WTC11 (cell line): ENCODE data around the gene CMTR1. TPM values are rescaled to one million over a fixed set of nuclear protein-coding genes. Genes with fewer than 3 reads are reported as not detected.

Experiments
- ATAC-seq: fragments of 200-7000 bp; cut with Tn5 transposase; 2 replicates; pipeline ENCODE4 v1.10.0; 2021; ENCODE audit warnings: mild to moderate bottlenecking, moderate library complexity
- CTCF ChIA-PET: fragments of 300-600 bp; sonication (Branson Sonifier 250); formaldehyde crosslinking; loops from one replicate; lab custom pipeline; 2021; ENCODE audit warnings: antibody characterized with exemption; lab: Charles Lee
- POLR2A ChIA-PET: fragments of 350-600 bp; sonication (Branson Sonifier 250); formaldehyde crosslinking; loops from one replicate; lab custom pipeline; 2021; ENCODE audit warnings: antibody characterized with exemption; lab: Charles Lee
- DNase-seq: peaks from one replicate; pipeline ENCODE4 v3.0.0; 2021; ENCODE audit warnings: low spot score
- H3K27ac Mint-ChIP-seq: 2 replicates; pipeline ENCODE4 v1.8.0; 2021; ENCODE audit warnings: mixed read lengths
- H3K27me3 Mint-ChIP-seq: 2 replicates; pipeline ENCODE4 v1.8.0; 2021; ENCODE audit warnings: low read depth, mild to moderate bottlenecking, moderate library complexity, mixed read lengths
- H3K36me3 Mint-ChIP-seq: 2 replicates; pipeline ENCODE4 v1.8.0; 2021; ENCODE audit warnings: mixed read lengths
- H3K4me1 Mint-ChIP-seq: 2 replicates; pipeline ENCODE4 v1.8.0; 2022; ENCODE audit warnings: mixed read lengths
- H3K4me3 Mint-ChIP-seq: 2 replicates; pipeline ENCODE4 v1.8.0; 2021; ENCODE audit warnings: mild to moderate bottlenecking, moderate library complexity, mixed read lengths
- H3K9me3 Mint-ChIP-seq: 2 replicates; pipeline ENCODE4 v1.8.0; 2021; ENCODE audit warnings: mixed read lengths
- EMX1 ChIP-seq: fragments of 250-450 bp; sonication (Bioruptor Pico); IDR thresholded peaks from 2 replicates; pipeline ENCODE4 v1.8.0; 2021; ENCODE audit warnings: mild to moderate bottlenecking
- FOXJ3 ChIP-seq: sonication (generic); formaldehyde crosslinking; IDR thresholded peaks from 2 replicates; pipeline ENCODE4 v1.9.0; 2021; ENCODE audit warnings: missing genetic modification reagents, mild to moderate bottlenecking, borderline replicate concordance
- FOXK1 ChIP-seq: sonication (generic); formaldehyde crosslinking; IDR thresholded peaks from 2 replicates; pipeline ENCODE4 v1.8.0; 2022; ENCODE audit warnings: mild to moderate bottlenecking, moderate library complexity, missing genetic modification reagents
- NFATC4 ChIP-seq: fragments of 250-450 bp; sonication (Bioruptor Pico); IDR thresholded peaks from 2 replicates; pipeline ENCODE4 v1.9.0; 2021; ENCODE audit warnings: mild to moderate bottlenecking
- NFE2L1 ChIP-seq: sonication (generic); formaldehyde crosslinking; IDR thresholded peaks from 2 replicates; pipeline ENCODE4 v1.8.1; 2023; ENCODE audit warnings: missing genetic modification reagents
- SMAD3 ChIP-seq: sonication (generic); formaldehyde crosslinking; IDR thresholded peaks from 2 replicates; pipeline ENCODE4 v1.8.0; 2022; ENCODE audit warnings: missing genetic modification reagents, mild to moderate bottlenecking, borderline replicate concordance
- SMAD4 ChIP-seq: sonication (generic); formaldehyde crosslinking; IDR thresholded peaks from 2 replicates; pipeline ENCODE4 v1.8.0; 2022; ENCODE audit warnings: mild to moderate bottlenecking, missing genetic modification reagents
- SP1 ChIP-seq: sonication (generic); formaldehyde crosslinking; conservative IDR thresholded peaks from 2 replicates; pipeline ENCODE4 v1.8.1; 2022; ENCODE audit warnings: missing genetic modification reagents
- ZNF121 ChIP-seq: sonication (generic); formaldehyde crosslinking; IDR thresholded peaks from 2 replicates; pipeline ENCODE4 v1.8.0; 2023; ENCODE audit warnings: missing genetic modification reagents
- ZNF138 ChIP-seq: sonication (generic); formaldehyde crosslinking; conservative IDR thresholded peaks from 2 replicates; pipeline ENCODE4 v1.8.1; 2022; ENCODE audit warnings: mild to moderate bottlenecking, moderate library complexity, missing genetic modification reagents
- ZNF281 ChIP-seq: sonication (generic); formaldehyde crosslinking; IDR thresholded peaks from 2 replicates; pipeline ENCODE4 v1.8.0; 2023; ENCODE audit warnings: mild to moderate bottlenecking, missing genetic modification reagents
- ZNF317 ChIP-seq: sonication (generic); formaldehyde crosslinking; IDR thresholded peaks from 2 replicates; pipeline ENCODE4 v1.8.1; 2023; ENCODE audit warnings: low read depth, mild to moderate bottlenecking, moderate library complexity, missing genetic modification reagents, borderline replicate concordance
- ZNF532 ChIP-seq: fragments of 250-450 bp; sonication (Bioruptor Pico); IDR thresholded peaks from 2 replicates; pipeline ENCODE4 v1.9.0; 2021; ENCODE audit warnings: mild to moderate bottlenecking, borderline replicate concordance
- ZSCAN18 ChIP-seq: fragments of 250-450 bp; sonication (Bioruptor Pico); IDR thresholded peaks from 2 replicates; pipeline ENCODE4 v2.1.2; 2022; ENCODE audit warnings: mild to moderate bottlenecking, moderate library complexity
- total RNA-seq: library from RNA; stranded (reverse); gene quantifications from 3 replicates; pipeline ENCODE4 v1.2.3, GENCODE V29; 2021
- TF ChIP-seq, protein P1 (sequence below): sonication (generic); formaldehyde crosslinking; IDR thresholded peaks from 2 replicates; pipeline ENCODE4 v1.8.0; 2022; ENCODE audit warnings: mild to moderate bottlenecking, missing genetic modification reagents
- TF ChIP-seq, protein P2 (sequence below): sonication (generic); formaldehyde crosslinking; IDR thresholded peaks from 2 replicates; pipeline ENCODE4 v1.8.0; 2022; ENCODE audit warnings: mild to moderate bottlenecking, missing genetic modification reagents
- TF ChIP-seq, protein P3 (sequence below): sonication (generic); formaldehyde crosslinking; IDR thresholded peaks from 2 replicates; pipeline ENCODE4 v1.8.1; 2023; ENCODE audit warnings: mild to moderate bottlenecking, missing genetic modification reagents, moderate library complexity
- TF ChIP-seq, protein P4 (sequence below): sonication (generic); formaldehyde crosslinking; conservative IDR thresholded peaks from 2 replicates; pipeline ENCODE4 v1.8.1; 2023; ENCODE audit warnings: mild to moderate bottlenecking, low read depth, missing genetic modification reagents, moderate library complexity

Gene CMTR1
- total RNA-seq, 1 experiment from 2014 or later, result 38.6 TPM

- TF ChIP-seq SMAD3 (CRISPR knock-in tag), result no peak
Observed at GRCh38 chr6:37451441-37452193, 18.6 kb downstream of the CMTR1 start (continued).

GRCh38 chr6:37452522-37452921, 19.5 kb downstream of the CMTR1 start:
- Mint-ChIP-seq H3K4me1 (no peaks in the 10 kb centered on the region), H3K4me3 (no peak overlapping the region), H3K9me3 (no peaks in the 10 kb centered on the region), H3K27ac (no peak overlapping the region)
- ATAC-seq, result no peak
- TF ChIP-seq ZNF138 (CRISPR knock-in tag), result no peak
- no peak for TF ChIP-seq FOXK1
- no peak for TF ChIP-seq SMAD4
- TF ChIP-seq SP1 (CRISPR knock-in tag), result no peak
- no peak for TF ChIP-seq ZNF121 (CRISPR knock-in tag)
- TF ChIP-seq, all 79 proteins: peak for 0
- no peak for DNase-seq
- Mint-ChIP-seq H3K27me3 (no peaks in the 10 kb centered on the region), H3K36me3 (peaks cover 37% of the 10 kb centered on the region)
- ChIA-PET CTCF (no interaction called here), POLR2A (interaction anchor here (0.6 kb wide), 1 partner anchor 47 kb away, joined by 5 read pairs; no protein-coding TSS in a partner anchor)

DNA sequence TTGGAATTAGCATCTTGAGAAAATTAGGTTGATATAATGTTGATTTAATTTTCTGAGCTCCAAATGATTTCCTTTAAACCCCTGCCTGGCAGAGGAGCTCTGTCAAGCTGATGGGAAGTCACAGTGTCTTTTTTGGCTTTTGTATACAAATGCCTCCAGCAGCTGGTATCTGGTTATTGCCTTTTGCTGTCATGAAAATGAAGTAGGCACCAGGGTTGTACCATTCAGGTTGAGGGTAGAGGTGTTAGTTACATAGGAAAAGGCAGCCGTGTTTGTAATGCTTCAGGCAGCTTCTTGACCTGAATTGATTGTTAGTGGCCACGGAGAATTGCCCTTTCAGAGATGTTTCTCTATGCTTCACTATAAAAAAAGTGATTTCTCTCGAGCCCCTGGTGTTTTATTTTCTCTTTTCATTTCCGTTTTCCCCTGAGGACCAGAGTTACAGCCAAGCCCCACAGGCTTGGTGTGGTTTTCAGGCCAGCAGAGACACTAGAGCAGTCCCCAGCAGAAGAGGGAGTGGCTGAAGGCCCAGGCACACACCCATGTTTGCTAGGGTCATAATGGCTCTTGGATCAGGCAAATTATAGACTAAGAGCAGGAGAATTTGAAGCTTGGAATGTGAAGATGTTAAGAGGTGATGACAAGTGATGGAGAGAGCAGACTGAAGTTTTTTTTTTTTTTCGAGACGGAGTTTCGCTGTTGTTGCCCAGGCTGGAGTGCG, 21.6 kb downstream of the CMTR1 start:
- no peak for DNase-seq
- H3K27me3 Mint-ChIP-seq, result no peaks in the 10 kb centered on the region
- no peaks in the 10 kb centered on the region for H3K9me3 Mint-ChIP-seq
- CTCF ChIA-PET, result no interaction called here
- POLR2A ChIA-PET, result no interaction called here
- no peak overlapping the region for H3K27ac Mint-ChIP-seq
- no peak overlapping the region for H3K4me3 Mint-ChIP-seq
- no peaks in the 10 kb centered on the region for H3K4me1 Mint-ChIP-seq
- H3K36me3 Mint-ChIP-seq, result peaks cover 45% of the 10 kb centered on the region
- ATAC-seq, result no peak
- TF ChIP-seq SMAD3 (CRISPR knock-in tag) (no peak), ZNF317 (no peak), ZNF532 (CRISPR knock-in tag) (no peak), NFATC4 (CRISPR knock-in tag) (no peak), EMX1 (CRISPR knock-in tag) (no peak), ZNF281 (CRISPR knock-in tag) (no peak), NFE2L1 (no peak), ZSCAN18 (CRISPR knock-in tag) (no peak), FOXJ3 (CRISPR knock-in tag) (no peak), ZNF138 (CRISPR knock-in tag) (no peak)
- TF ChIP-seq, protein P1, sequence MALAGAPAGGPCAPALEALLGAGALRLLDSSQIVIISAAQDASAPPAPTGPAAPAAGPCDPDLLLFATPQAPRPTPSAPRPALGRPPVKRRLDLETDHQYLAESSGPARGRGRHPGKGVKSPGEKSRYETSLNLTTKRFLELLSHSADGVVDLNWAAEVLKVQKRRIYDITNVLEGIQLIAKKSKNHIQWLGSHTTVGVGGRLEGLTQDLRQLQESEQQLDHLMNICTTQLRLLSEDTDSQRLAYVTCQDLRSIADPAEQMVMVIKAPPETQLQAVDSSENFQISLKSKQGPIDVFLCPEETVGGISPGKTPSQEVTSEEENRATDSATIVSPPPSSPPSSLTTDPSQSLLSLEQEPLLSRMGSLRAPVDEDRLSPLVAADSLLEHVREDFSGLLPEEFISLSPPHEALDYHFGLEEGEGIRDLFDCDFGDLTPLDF (CRISPR knock-in tag), result no peak
- TF ChIP-seq, protein P2, sequence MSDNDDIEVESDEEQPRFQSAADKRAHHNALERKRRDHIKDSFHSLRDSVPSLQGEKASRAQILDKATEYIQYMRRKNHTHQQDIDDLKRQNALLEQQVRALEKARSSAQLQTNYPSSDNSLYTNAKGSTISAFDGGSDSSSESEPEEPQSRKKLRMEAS (CRISPR knock-in tag), result no peak
- TF ChIP-seq, protein P3, sequence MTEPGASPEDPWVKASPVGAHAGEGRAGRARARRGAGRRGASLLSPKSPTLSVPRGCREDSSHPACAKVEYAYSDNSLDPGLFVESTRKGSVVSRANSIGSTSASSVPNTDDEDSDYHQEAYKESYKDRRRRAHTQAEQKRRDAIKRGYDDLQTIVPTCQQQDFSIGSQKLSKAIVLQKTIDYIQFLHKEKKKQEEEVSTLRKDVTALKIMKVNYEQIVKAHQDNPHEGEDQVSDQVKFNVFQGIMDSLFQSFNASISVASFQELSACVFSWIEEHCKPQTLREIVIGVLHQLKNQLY, result no peak
- TF ChIP-seq, protein P4, sequence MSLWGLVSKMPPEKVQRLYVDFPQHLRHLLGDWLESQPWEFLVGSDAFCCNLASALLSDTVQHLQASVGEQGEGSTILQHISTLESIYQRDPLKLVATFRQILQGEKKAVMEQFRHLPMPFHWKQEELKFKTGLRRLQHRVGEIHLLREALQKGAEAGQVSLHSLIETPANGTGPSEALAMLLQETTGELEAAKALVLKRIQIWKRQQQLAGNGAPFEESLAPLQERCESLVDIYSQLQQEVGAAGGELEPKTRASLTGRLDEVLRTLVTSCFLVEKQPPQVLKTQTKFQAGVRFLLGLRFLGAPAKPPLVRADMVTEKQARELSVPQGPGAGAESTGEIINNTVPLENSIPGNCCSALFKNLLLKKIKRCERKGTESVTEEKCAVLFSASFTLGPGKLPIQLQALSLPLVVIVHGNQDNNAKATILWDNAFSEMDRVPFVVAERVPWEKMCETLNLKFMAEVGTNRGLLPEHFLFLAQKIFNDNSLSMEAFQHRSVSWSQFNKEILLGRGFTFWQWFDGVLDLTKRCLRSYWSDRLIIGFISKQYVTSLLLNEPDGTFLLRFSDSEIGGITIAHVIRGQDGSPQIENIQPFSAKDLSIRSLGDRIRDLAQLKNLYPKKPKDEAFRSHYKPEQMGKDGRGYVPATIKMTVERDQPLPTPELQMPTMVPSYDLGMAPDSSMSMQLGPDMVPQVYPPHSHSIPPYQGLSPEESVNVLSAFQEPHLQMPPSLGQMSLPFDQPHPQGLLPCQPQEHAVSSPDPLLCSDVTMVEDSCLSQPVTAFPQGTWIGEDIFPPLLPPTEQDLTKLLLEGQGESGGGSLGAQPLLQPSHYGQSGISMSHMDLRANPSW (CRISPR knock-in tag), result no peak
